ENCODE results near the gene RAMACL. TPM values are rescaled to one million over a fixed set of nuclear protein-coding genes. Genes with fewer than 3 reads are reported as not detected.
A peak's percentile ranks its signal among the peaks of the same experiment; 100 is the strongest.

The RAMACL gene
- total RNA-seq, 1 donor from 2014 or later = 4.9 TPM

GRCh38 chr6:166600931-166601330 is 14.5 kb upstream of the RAMACL start:
- peaks cover 2% of the 10 kb centered on the region for H3K27me3 Mint-ChIP-seq (ENCODE audit: unreplicated experiment)
- no peak for DNase-seq (ENCODE audit: low spot score)
- no peak overlapping the region for H3K27ac Mint-ChIP-seq (ENCODE audit: unreplicated experiment)
- H3K4me1 Mint-ChIP-seq (ENCODE audit: unreplicated experiment) = peaks cover 61% of the 10 kb centered on the region
- H3K4me3 Mint-ChIP-seq (ENCODE audit: unreplicated experiment) = no peak overlapping the region
- peaks cover 47% of the 10 kb centered on the region for H3K36me3 Mint-ChIP-seq (ENCODE audit: low read depth, unreplicated experiment)
- TF ChIP-seq, protein P1, sequence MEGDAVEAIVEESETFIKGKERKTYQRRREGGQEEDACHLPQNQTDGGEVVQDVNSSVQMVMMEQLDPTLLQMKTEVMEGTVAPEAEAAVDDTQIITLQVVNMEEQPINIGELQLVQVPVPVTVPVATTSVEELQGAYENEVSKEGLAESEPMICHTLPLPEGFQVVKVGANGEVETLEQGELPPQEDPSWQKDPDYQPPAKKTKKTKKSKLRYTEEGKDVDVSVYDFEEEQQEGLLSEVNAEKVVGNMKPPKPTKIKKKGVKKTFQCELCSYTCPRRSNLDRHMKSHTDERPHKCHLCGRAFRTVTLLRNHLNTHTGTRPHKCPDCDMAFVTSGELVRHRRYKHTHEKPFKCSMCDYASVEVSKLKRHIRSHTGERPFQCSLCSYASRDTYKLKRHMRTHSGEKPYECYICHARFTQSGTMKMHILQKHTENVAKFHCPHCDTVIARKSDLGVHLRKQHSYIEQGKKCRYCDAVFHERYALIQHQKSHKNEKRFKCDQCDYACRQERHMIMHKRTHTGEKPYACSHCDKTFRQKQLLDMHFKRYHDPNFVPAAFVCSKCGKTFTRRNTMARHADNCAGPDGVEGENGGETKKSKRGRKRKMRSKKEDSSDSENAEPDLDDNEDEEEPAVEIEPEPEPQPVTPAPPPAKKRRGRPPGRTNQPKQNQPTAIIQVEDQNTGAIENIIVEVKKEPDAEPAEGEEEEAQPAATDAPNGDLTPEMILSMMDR (IDR thresholded peaks at IDR 0.05; ENCODE audit: unreplicated experiment) = no peak
- H3K9me3 Mint-ChIP-seq (ENCODE audit: unreplicated experiment) = no peaks in the 10 kb centered on the region

DNA sequence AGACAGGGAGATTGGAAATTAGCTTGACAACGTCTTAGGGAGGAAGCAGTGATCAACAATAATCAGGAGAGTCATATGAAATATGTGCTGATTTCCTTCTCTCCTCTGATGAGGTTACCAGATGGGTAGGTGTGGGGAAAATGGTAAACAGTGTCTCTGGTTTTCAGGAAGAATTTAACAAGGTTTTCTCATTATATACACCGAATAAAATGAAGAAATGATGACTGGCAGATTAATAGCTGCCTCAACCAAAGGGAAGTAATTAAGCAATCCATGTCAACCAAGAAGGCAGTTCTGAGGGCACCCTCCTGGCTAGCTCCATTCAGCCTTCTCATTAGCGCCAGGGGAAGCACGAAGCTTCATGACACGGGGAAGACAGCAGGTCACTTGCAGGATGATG is 12.7 kb upstream of the RAMACL start:
- DNase-seq (ENCODE audit: low spot score) = no peak
- H3K27ac Mint-ChIP-seq (ENCODE audit: unreplicated experiment) = peak overlapping the region; percentile 100

GRCh38 chr6:166598441-166599138 is 12.1 kb upstream of the RAMACL start:
- Mint-ChIP-seq H3K27ac (ENCODE audit: unreplicated experiment) (peak overlapping the region; percentile 100), H3K36me3 (ENCODE audit: low read depth, unreplicated experiment) (peaks cover 51% of the 10 kb centered on the region), H3K4me3 (ENCODE audit: unreplicated experiment) (peak overlapping the region; percentile 56), H3K27me3 (ENCODE audit: unreplicated experiment) (peaks cover 2% of the 10 kb centered on the region), H3K9me3 (ENCODE audit: unreplicated experiment) (no peaks in the 10 kb centered on the region), H3K4me1 (ENCODE audit: unreplicated experiment) (peaks cover 67% of the 10 kb centered on the region)
- peak; percentile 42 for DNase-seq (ENCODE audit: low spot score)
- TF ChIP-seq, protein P1 (IDR thresholded peaks at IDR 0.05; ENCODE audit: unreplicated experiment) = no peak

More for the DNA sequence above, 12.7 kb upstream of the RAMACL start:
- H3K4me3 Mint-ChIP-seq (ENCODE audit: unreplicated experiment) = no peak overlapping the region
- TF ChIP-seq, protein P1 (IDR thresholded peaks at IDR 0.05; ENCODE audit: unreplicated experiment) = no peak
- H3K9me3 Mint-ChIP-seq (ENCODE audit: unreplicated experiment) = no peaks in the 10 kb centered on the region
- peaks cover 52% of the 10 kb centered on the region for H3K36me3 Mint-ChIP-seq (ENCODE audit: low read depth, unreplicated experiment)
- H3K4me1 Mint-ChIP-seq (ENCODE audit: unreplicated experiment) = peaks cover 67% of the 10 kb centered on the region
- H3K27me3 Mint-ChIP-seq (ENCODE audit: unreplicated experiment) = peaks cover 2% of the 10 kb centered on the region

- Mint-ChIP-seq H3K4me3 (ENCODE audit: unreplicated experiment) (peak overlapping the region; percentile 56), H3K4me1 (ENCODE audit: unreplicated experiment) (peaks cover 68% of the 10 kb centered on the region), H3K27ac (ENCODE audit: unreplicated experiment) (peak overlapping the region; percentile 100), H3K9me3 (ENCODE audit: unreplicated experiment) (no peaks in the 10 kb centered on the region), H3K36me3 (ENCODE audit: low read depth, unreplicated experiment) (peaks cover 45% of the 10 kb centered on the region), H3K27me3 (ENCODE audit: unreplicated experiment) (peaks cover 2% of the 10 kb centered on the region)
- TF ChIP-seq, protein P1 (IDR thresholded peaks at IDR 0.05; ENCODE audit: unreplicated experiment) = no peak
- no peak for DNase-seq (ENCODE audit: low spot score)
These were observed 11.4 kb upstream of the RAMACL start for GRCh38 chr6:166597711-166598440.

Data from endothelial cell (in vitro differentiated cells).